Measurements from ENCODE around the gene RAB44. TPM values are rescaled to one million over a fixed set of nuclear protein-coding genes. Genes with fewer than 3 reads are reported as not detected.

Gene RAB44
- polyA plus RNA-seq, 1 of the 3 experiments (the other 2 are of a cell fraction), result 0.12 TPM

DNA sequence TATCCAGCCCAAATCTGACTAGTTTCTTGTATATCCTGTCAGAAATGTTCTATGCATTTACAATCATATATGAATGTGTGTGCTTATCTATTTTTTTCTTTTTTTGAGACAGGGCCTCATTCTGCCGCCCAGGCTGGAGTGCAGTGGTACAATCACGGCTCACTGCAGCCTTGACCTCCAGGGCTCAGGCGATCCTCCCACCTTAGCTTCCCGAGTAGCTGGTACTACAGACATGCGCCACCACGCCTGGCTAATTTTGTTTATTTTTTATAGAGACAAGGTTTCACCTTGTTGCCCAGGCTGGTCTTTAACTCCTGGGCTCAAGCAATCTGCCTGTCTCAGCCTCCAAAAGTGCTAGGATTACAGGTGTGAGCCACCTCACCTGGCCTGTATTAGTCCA lies 3.0 kb upstream of the RAB44 start:
- no peak overlapping the region for H3K4me2 ChIP-seq
- ChIA-PET POLR2A (no interaction called here), CTCF (interaction anchor here (1.7 kb wide), 1 partner anchor 30 kb away, joined by 4 read pairs; no protein-coding TSS in a partner anchor)
- H3K4me3 ChIP-seq (ENCODE audit: low read depth in 2 of 2, low read length in 1 of 2), result no peak overlapping the region
- no peaks in the 10 kb centered on the region for H3K9me3 ChIP-seq
- no peaks in the 10 kb centered on the region for H3K27me3 ChIP-seq (ENCODE audit: insufficient read depth)
- no peak overlapping the region for H3K27ac ChIP-seq (ENCODE audit: low read depth in 2 of 2, low read length in 1 of 2)
- H3K79me2 ChIP-seq (ENCODE audit: insufficient read depth), result no peaks in the 10 kb centered on the region
- 91% methylated on average over 6 of the region's 6 CpGs for WGBS (ENCODE audit: low lambda C conversion rate)
- no peaks in the 10 kb centered on the region for H3K36me3 ChIP-seq (replicated peaks in 1 of 2; ENCODE audit: control insufficient read depth in 1 of 2, insufficient read depth in 2 of 2, low read length in 1 of 2)
- DNase-seq, result no peak
- H3K9ac ChIP-seq, result no peak overlapping the region
- TF ChIP-seq SMC3 (IDR thresholded peaks at IDR 0.05; ENCODE audit: low read depth, low read length) (no peak), TEAD4 (IDR thresholded peaks at IDR 0.05; ENCODE audit: borderline replicate concordance, insufficient read depth) (no peak), TAF1 (IDR thresholded peaks at IDR 0.05; ENCODE audit: borderline replicate concordance, low read depth, low read length) (no peak), EZH2phosphoT487 (IDR thresholded peaks at IDR 0.05; ENCODE audit: borderline replicate concordance, low read depth) (no peak), RXRA (IDR thresholded peaks at IDR 0.05; ENCODE audit: borderline replicate concordance, low read depth) (no peak), SIN3A (IDR thresholded peaks at IDR 0.05; ENCODE audit: borderline replicate concordance, low read depth, low read length) (no peak), MXI1 (IDR thresholded peaks at IDR 0.05; ENCODE audit: low read depth, low read length) (no peak)
- TF ChIP-seq, protein P1, sequence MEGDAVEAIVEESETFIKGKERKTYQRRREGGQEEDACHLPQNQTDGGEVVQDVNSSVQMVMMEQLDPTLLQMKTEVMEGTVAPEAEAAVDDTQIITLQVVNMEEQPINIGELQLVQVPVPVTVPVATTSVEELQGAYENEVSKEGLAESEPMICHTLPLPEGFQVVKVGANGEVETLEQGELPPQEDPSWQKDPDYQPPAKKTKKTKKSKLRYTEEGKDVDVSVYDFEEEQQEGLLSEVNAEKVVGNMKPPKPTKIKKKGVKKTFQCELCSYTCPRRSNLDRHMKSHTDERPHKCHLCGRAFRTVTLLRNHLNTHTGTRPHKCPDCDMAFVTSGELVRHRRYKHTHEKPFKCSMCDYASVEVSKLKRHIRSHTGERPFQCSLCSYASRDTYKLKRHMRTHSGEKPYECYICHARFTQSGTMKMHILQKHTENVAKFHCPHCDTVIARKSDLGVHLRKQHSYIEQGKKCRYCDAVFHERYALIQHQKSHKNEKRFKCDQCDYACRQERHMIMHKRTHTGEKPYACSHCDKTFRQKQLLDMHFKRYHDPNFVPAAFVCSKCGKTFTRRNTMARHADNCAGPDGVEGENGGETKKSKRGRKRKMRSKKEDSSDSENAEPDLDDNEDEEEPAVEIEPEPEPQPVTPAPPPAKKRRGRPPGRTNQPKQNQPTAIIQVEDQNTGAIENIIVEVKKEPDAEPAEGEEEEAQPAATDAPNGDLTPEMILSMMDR (IDR thresholded peaks at IDR 0.05), result no peak
- H2AFZ ChIP-seq (ENCODE audit: low read depth), result no peak overlapping the region
- H3F3A ChIP-seq (replicated peaks; ENCODE audit: insufficient read depth), result peaks cover 3% of the 10 kb centered on the region
- peaks cover under 1% of the 10 kb centered on the region; the same call in 1 of the 2 replicates for H4K20me1 ChIP-seq (ENCODE audit: insufficient read depth)
- no peaks in the 10 kb centered on the region for H3K9me2 ChIP-seq
- H3K4me1 ChIP-seq (ENCODE audit: control insufficient read depth in 1 of 2, insufficient read depth in 2 of 2, low read depth in 1 of 2, low read length in 1 of 2), result no peaks in the 10 kb centered on the region; a peak in 1 of 4 replicates

DNA sequence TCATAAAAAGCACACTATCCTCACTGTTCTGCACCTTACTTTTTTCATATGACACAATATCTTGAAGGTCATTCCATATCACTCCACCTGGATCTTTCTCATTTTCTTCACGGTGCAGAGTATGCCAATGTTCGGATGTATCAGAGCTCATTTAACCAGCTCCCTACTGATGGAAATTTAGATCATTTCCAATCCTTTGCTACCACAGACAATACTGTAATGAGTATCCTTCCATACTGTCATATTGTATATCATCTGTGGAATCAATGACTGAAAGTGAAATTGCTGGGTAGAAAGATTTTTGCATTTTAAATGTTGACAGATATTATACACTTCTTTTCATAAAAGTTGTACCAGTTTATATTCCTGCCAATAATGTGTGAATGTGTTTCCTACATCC lies 2.2 kb upstream of the RAB44 start:
- H3K27ac ChIP-seq (ENCODE audit: low read depth in 2 of 2, low read length in 1 of 2), result no peak overlapping the region
- no peak for DNase-seq
- H3K9me3 ChIP-seq, result no peaks in the 10 kb centered on the region
- no peaks in the 10 kb centered on the region for H3K27me3 ChIP-seq (ENCODE audit: insufficient read depth)
- H3K79me2 ChIP-seq (ENCODE audit: insufficient read depth), result no peaks in the 10 kb centered on the region
- H3K9ac ChIP-seq, result no peak overlapping the region
- no peak overlapping the region for H3K4me3 ChIP-seq (ENCODE audit: low read depth in 2 of 2, low read length in 1 of 2)
- no peaks in the 10 kb centered on the region for H3K36me3 ChIP-seq (replicated peaks in 1 of 2; ENCODE audit: control insufficient read depth in 1 of 2, insufficient read depth in 2 of 2, low read length in 1 of 2)
- no peaks in the 10 kb centered on the region; a peak in 1 of 4 replicates for H3K4me1 ChIP-seq (ENCODE audit: control insufficient read depth in 1 of 2, insufficient read depth in 2 of 2, low read depth in 1 of 2, low read length in 1 of 2)
- H3F3A ChIP-seq (replicated peaks; ENCODE audit: insufficient read depth), result no peaks in the 10 kb centered on the region
- no peaks in the 10 kb centered on the region for H3K9me2 ChIP-seq
- ChIA-PET POLR2A (no interaction called here), CTCF (interaction anchor here (0.8 to 1.7 kb wide), 4 partner anchors 14 to 64 kb away, joined by 3 to 5 read pairs (median 4); no protein-coding TSS in a partner anchor)
- no peak overlapping the region for H3K4me2 ChIP-seq
- TF ChIP-seq, protein P2, sequence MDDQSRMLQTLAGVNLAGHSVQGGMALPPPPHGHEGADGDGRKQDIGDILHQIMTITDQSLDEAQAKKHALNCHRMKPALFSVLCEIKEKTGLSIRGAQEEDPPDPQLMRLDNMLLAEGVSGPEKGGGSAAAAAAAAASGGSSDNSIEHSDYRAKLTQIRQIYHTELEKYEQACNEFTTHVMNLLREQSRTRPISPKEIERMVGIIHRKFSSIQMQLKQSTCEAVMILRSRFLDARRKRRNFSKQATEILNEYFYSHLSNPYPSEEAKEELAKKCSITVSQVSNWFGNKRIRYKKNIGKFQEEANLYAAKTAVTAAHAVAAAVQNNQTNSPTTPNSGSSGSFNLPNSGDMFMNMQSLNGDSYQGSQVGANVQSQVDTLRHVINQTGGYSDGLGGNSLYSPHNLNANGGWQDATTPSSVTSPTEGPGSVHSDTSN (IDR thresholded peaks at IDR 0.05), result no peak
- no peak for TF ChIP-seq GATA2 (CRISPR knock-in tag; IDR thresholded peaks at IDR 0.05)
- H2AFZ ChIP-seq (ENCODE audit: low read depth), result no peak overlapping the region
- no peaks in the 10 kb centered on the region for H4K20me1 ChIP-seq (ENCODE audit: insufficient read depth)
- WGBS (ENCODE audit: low lambda C conversion rate), result 80% methylated on average over 2 of the region's 2 CpGs

All from SK-N-SH (cell line).